Measurements from ENCODE around the gene NRG3. TPM values are rescaled to one million over a fixed set of nuclear protein-coding genes. Genes with fewer than 3 reads are reported as not detected.

The NRG3 gene
- total RNA-seq, 6 experiments from 2014 or later: 0.34 to 0.99 (median 0.75) TPM

- H3K9me3 ChIP-seq: no peaks in the 10 kb centered on the region
- no peaks in the 10 kb centered on the region for H3K36me3 ChIP-seq
- no peak overlapping the region for H3K4me3 ChIP-seq
- DNase-seq (no peak), ATAC-seq (peak in 2 of 4 donors; percentile 21 to 25)
- H3K4me1 ChIP-seq: no peaks in the 10 kb centered on the region
- no peak overlapping the region for H3K27ac ChIP-seq
- 25% methylated on average over 2 of the region's 2 CpGs for WGBS (ENCODE audit: insufficient coverage, low coverage, low lambda C conversion rate, missing lambda C conversion rate)
- intact Hi-C loops (cut with DNase I): no loop called here
- no peaks in the 10 kb centered on the region for H3K27me3 ChIP-seq
- TF ChIP-seq POLR2A (IDR thresholded peaks at IDR 0.05) (no peak), CTCF (IDR thresholded peaks at IDR 0.05) (no peak)
Observed at GRCh38 chr10:81957976-81958375, 83.0 kb downstream of the NRG3 start.

- H3K4me3 ChIP-seq: no peak overlapping the region
- H3K4me1 ChIP-seq: no peaks in the 10 kb centered on the region
- H3K27ac ChIP-seq: no peak overlapping the region
- no peak for DNase-seq
- intact Hi-C loops (cut with DNase I): no loop called here
- ATAC-seq: no peak
- no peaks in the 10 kb centered on the region for H3K36me3 ChIP-seq
- H3K27me3 ChIP-seq: no peaks in the 10 kb centered on the region
- H3K9me3 ChIP-seq: no peaks in the 10 kb centered on the region
- TF ChIP-seq CTCF (IDR thresholded peaks at IDR 0.05): no peak
- no peak for TF ChIP-seq POLR2A (IDR thresholded peaks at IDR 0.05)
Observed at GRCh38 chr10:81959016-81959415, 84.0 kb downstream of the NRG3 start.

DNA sequence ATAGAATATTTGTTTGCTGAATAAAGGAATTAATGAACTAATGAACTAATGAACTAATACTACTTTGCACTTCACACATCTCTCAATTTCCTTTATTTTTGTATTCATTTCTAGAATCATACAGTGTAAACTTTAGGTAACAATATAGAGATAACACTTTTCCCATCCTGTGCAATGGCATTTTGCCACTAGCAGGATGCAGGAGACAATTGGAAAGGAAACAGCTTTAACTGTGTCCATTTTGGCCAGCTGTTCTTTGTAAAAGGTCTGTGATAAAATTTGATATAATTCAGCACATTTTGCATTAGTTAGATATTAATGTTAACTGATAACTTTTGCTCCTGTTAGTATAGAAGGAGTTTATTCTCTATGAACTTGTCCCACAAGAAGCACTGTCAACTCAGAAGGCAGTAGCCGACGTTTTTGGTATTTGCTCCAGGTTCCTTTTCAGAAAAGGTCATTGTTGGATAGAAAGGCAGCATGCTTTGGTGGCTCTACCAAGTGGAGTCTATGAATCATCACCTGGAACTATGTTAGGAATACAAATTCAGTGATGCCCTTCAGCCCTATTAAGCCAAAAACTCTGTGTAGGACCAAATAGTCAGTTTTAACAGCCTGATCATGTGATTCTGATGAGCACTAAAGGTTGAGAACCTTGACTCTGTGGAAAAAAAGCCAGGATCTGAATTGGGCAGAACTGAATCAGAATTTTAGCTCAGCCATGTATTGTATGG is 86.6 kb downstream of the NRG3 start:
- Histone ChIP-seq H3K36me3 (no peaks in the 10 kb centered on the region), H3K4me1 (no peaks in the 10 kb centered on the region), H3K9me3 (no peaks in the 10 kb centered on the region), H3K27me3 (no peaks in the 10 kb centered on the region), H3K4me3 (no peak overlapping the region), H3K27ac (no peak overlapping the region)
- ATAC-seq (no peak), DNase-seq (no peak)
- TF ChIP-seq CTCF (IDR thresholded peaks at IDR 0.05): no peak
- intact Hi-C loops (cut with DNase I): no loop called here
- WGBS (ENCODE audit: insufficient coverage, low coverage, low lambda C conversion rate, missing lambda C conversion rate): 31% methylated on average over 2 of the region's 2 CpGs

DNA sequence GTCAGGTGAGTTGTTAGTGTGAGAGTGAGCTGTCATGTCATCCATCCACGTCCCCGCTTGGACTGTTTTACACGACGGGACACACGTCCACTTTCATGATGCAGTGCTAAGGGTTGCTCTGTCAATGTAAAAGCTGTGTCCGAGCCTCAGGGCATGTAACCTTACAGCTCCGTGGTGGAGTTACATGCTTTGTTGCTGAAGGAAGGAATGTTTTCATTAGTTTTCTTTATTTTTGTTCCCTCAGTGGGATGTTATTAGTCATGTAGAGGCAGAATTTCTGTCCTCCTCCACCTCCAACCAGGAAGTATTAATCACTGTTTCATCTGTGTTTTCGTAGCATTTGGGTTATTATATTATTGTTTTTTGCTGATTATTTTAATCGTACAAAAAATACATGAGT is 88.6 kb downstream of the NRG3 start:
- intact Hi-C loops (cut with DNase I): no loop called here
- DNase-seq (no peak), ATAC-seq (no peak)
- Histone ChIP-seq H3K36me3 (no peaks in the 10 kb centered on the region), H3K4me3 (no peak overlapping the region), H3K4me1 (no peaks in the 10 kb centered on the region), H3K27me3 (no peaks in the 10 kb centered on the region), H3K9me3 (no peaks in the 10 kb centered on the region), H3K27ac (no peak overlapping the region)
- WGBS (ENCODE audit: insufficient coverage, low coverage, low lambda C conversion rate, missing lambda C conversion rate): 72% methylated on average over 9 of the region's 9 CpGs
- TF ChIP-seq CTCF (IDR thresholded peaks at IDR 0.05) (no peak), POLR2A (IDR thresholded peaks at IDR 0.05) (no peak)

DNA sequence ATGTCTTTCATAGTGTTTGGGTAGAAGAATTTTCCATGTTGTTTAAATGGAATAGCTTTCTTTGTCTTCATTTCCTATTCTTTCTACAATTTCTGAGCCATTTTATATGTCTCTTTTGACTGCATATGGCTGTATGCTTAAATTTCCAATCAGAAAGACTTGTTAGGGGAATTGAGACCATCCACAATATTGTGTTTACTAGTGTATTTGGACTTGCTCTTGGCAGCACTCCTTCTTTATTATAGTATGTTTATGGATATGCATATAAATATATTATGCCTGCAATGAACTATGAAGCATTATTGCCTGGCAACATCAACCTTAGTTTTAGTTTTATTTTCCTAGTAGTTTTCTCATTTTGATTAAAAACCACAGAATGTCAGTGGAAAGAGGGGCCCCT is 92.7 kb downstream of the NRG3 start:
- no peak for TF ChIP-seq CTCF (IDR thresholded peaks at IDR 0.05)
- TF ChIP-seq POLR2A (IDR thresholded peaks at IDR 0.05): no peak
- DNase-seq: no peak

More for the DNA sequence above, 92.7 kb downstream of the NRG3 start:
- Histone ChIP-seq H3K4me1 (no peaks in the 10 kb centered on the region), H3K9me3 (no peaks in the 10 kb centered on the region), H3K4me3 (no peak overlapping the region), H3K36me3 (no peaks in the 10 kb centered on the region), H3K27me3 (no peaks in the 10 kb centered on the region), H3K27ac (no peak overlapping the region)
- ATAC-seq: no peak
- intact Hi-C loops (cut with DNase I): no loop called here
